Esophagus (tissue), 2 donors: ENCODE results near the gene SIM2. TPM values are rescaled to one million over a fixed set of nuclear protein-coding genes. Genes with fewer than 3 reads are reported as not detected.

ENCODE experiments used
- H3K27ac ChIP-seq, 2 donors: one replicate each; pipeline ENCODE4 v1.5.1; 2013; ENCODE audit warnings: low read depth in 2 of 2, mild to moderate bottlenecking in 2 of 2, inconsistent platforms in 1 of 2, low read length in 1 of 2, moderate library complexity in 1 of 2
- H3K27me3 ChIP-seq, 2 donors: one replicate each; pipeline ENCODE4 v1.6.1; 2013; ENCODE audit warnings: low read length in 2 of 2, control low read depth in 1 of 2, mild to moderate bottlenecking in 1 of 2; ENCODE audit not compliant: insufficient read depth in 2 of 2, control insufficient read depth in 1 of 2
- H3K36me3 ChIP-seq, 2 donors: one replicate each; pipeline ENCODE4 v1.6.1; 2013; ENCODE audit warnings: low read length in 1 of 2; ENCODE audit not compliant: control insufficient read depth in 2 of 2, insufficient read depth in 2 of 2
- H3K4me1 ChIP-seq, 2 donors: one replicate each; pipeline ENCODE4 v1.6.1; 2013; ENCODE audit warnings: low read length in 1 of 2; ENCODE audit not compliant: control insufficient read depth in 2 of 2, insufficient read depth in 2 of 2
- H3K4me3 ChIP-seq, 2 donors: one replicate each; pipeline ENCODE4 v1.5.1; 2013; ENCODE audit warnings: low read length in 2 of 2, mild to moderate bottlenecking in 2 of 2, low read depth in 1 of 2, moderate library complexity in 1 of 2
- H3K9me3 ChIP-seq, 2 donors: one replicate each; pipeline ENCODE4 v1.6.1; 2013; ENCODE audit warnings: mild to moderate bottlenecking in 2 of 2, low read depth in 1 of 2, low read length in 1 of 2, moderate library complexity in 1 of 2; ENCODE audit not compliant: control insufficient read depth in 2 of 2, insufficient read depth in 1 of 2
- WGBS, 2 donors: extraction: QIAGEN DNeasy Blood & Tissue Kit; methylation state at CpG; one replicate each; pipeline ENCODE4 v1.1.7; 2013; 5-methylcytosine and 5-hydroxymethylcytosine counted together
- polyA plus RNA-seq, 2 donors: library from polyadenylated mRNA; stranded (reverse); fragments of 200-250 nt; gene quantifications; one replicate each; pipeline ENCODE4 v1.2.3, GENCODE V29; 2013
- donor health status: healthy with polysubstance abuse.
- donor health status: Bipolar disorder and iron deficiency.

SIM2 gene
- polyA plus RNA-seq, 2 donors, result 18.7 to 42.9 TPM

- no peak overlapping the region for H3K4me3 ChIP-seq
- WGBS, 2 donors, result 90 to 97% methylated on average over 6 of the region's 6 CpGs
- H3K9me3 ChIP-seq, result no peaks in the 10 kb centered on the region
- no peaks in the 10 kb centered on the region for H3K27me3 ChIP-seq
- H3K4me1 ChIP-seq, result peaks cover 0 to 8% of the 10 kb centered on the region in 2 donors
- peaks cover 0 to 8% of the 10 kb centered on the region in 2 donors for H3K36me3 ChIP-seq
- peak overlapping the region in 1 of 2 donors; percentile 50 for H3K27ac ChIP-seq
These were observed 67.6 kb downstream of the SIM2 start for GRCh38 chr21:36766511-36766910.

- no peak overlapping the region for H3K27ac ChIP-seq
- WGBS, 2 donors, result 80 to 95% methylated on average over 11 of the region's 11 CpGs
- no peaks in the 10 kb centered on the region for H3K9me3 ChIP-seq
- peaks cover 0 to 6% of the 10 kb centered on the region in 2 donors for H3K36me3 ChIP-seq
- H3K4me1 ChIP-seq, result peaks cover 0 to 8% of the 10 kb centered on the region in 2 donors
- no peaks in the 10 kb centered on the region for H3K27me3 ChIP-seq
- no peak overlapping the region for H3K4me3 ChIP-seq
These were observed 68.2 kb downstream of the SIM2 start for GRCh38 chr21:36767096-36767495.

GRCh38 chr21:36768496-36768895 is 69.6 kb downstream of the SIM2 start:
- H3K9me3 ChIP-seq, result no peaks in the 10 kb centered on the region
- H3K27ac ChIP-seq, result peak overlapping the region; percentile 40 to 42
- no peak overlapping the region for H3K4me3 ChIP-seq
- H3K4me1 ChIP-seq, result peaks cover 0 to 12% of the 10 kb centered on the region in 2 donors
- WGBS, 2 donors, result 92 to 94% methylated on average over 13 of the region's 13 CpGs
- H3K27me3 ChIP-seq, result no peaks in the 10 kb centered on the region
- H3K36me3 ChIP-seq, result peaks cover 0 to 6% of the 10 kb centered on the region in 2 donors

GRCh38 chr21:36769051-36769839 is 70.3 kb downstream of the SIM2 start:
- H3K4me1 ChIP-seq, result peaks cover 0 to 12% of the 10 kb centered on the region in 2 donors
- H3K27me3 ChIP-seq, result no peaks in the 10 kb centered on the region
- no peaks in the 10 kb centered on the region for H3K9me3 ChIP-seq
- peak overlapping the region; percentile 40 to 42 for H3K27ac ChIP-seq
- H3K4me3 ChIP-seq, result no peak overlapping the region
- 52 to 58% methylated on average over 8 of the region's 8 CpGs for WGBS, 2 donors
- peaks cover 0 to 6% of the 10 kb centered on the region in 2 donors for H3K36me3 ChIP-seq

GRCh38 chr21:36773117-36773516 is 74.2 kb downstream of the SIM2 start:
- Histone ChIP-seq H3K4me3 (no peak overlapping the region), H3K27ac (peak overlapping the region in 1 of 2 donors; percentile 67), H3K4me1 (peaks cover 0 to 4% of the 10 kb centered on the region in 2 donors), H3K9me3 (no peaks in the 10 kb centered on the region), H3K36me3 (no peaks in the 10 kb centered on the region), H3K27me3 (no peaks in the 10 kb centered on the region)
- 22 to 24% methylated on average over 5 of the region's 5 CpGs for WGBS, 2 donors

- WGBS, 2 donors, result 67 to 71% methylated on average over 8 of the region's 8 CpGs
- Histone ChIP-seq H3K4me3 (no peak overlapping the region), H3K27ac (no peak overlapping the region), H3K9me3 (no peaks in the 10 kb centered on the region), H3K27me3 (no peaks in the 10 kb centered on the region), H3K36me3 (no peaks in the 10 kb centered on the region), H3K4me1 (peaks cover 0 to 4% of the 10 kb centered on the region in 2 donors)
These were observed 75.1 kb downstream of the SIM2 start for GRCh38 chr21:36773995-36774394.

GRCh38 chr21:36776981-36777617 is 78.2 kb downstream of the SIM2 start:
- 60 to 75% methylated on average over 10 of the region's 10 CpGs for WGBS, 2 donors
- H3K36me3 ChIP-seq, result no peaks in the 10 kb centered on the region
- no peak overlapping the region for H3K27ac ChIP-seq
- H3K9me3 ChIP-seq, result no peaks in the 10 kb centered on the region
- no peaks in the 10 kb centered on the region for H3K27me3 ChIP-seq
- peaks cover 0 to 4% of the 10 kb centered on the region in 2 donors for H3K4me1 ChIP-seq
- H3K4me3 ChIP-seq, result no peak overlapping the region

GRCh38 chr21:36780861-36781260 is 81.9 kb downstream of the SIM2 start:
- Histone ChIP-seq H3K9me3 (no peaks in the 10 kb centered on the region), H3K4me1 (peaks cover 3 to 7% of the 10 kb centered on the region in 2 donors), H3K4me3 (no peak overlapping the region), H3K36me3 (no peaks in the 10 kb centered on the region), H3K27me3 (no peaks in the 10 kb centered on the region), H3K27ac (no peak overlapping the region)
- WGBS, 2 donors, result 70 to 88% methylated on average over 6 of the region's 6 CpGs

- peaks cover 3 to 12% of the 10 kb centered on the region in 2 donors for H3K4me1 ChIP-seq
- H3K27me3 ChIP-seq, result no peaks in the 10 kb centered on the region
- H3K4me3 ChIP-seq, result no peak overlapping the region
- no peaks in the 10 kb centered on the region for H3K9me3 ChIP-seq
- H3K27ac ChIP-seq, result peak overlapping the region; percentile 54 to 66
- WGBS, 2 donors, result 88% methylated on average over 8 of the region's 8 CpGs
- no peaks in the 10 kb centered on the region for H3K36me3 ChIP-seq
These were observed 84.9 kb downstream of the SIM2 start for GRCh38 chr21:36783612-36784374.
